ENCODE measurements around the gene CCSER1. TPM values are rescaled to one million over a fixed set of nuclear protein-coding genes. Genes with fewer than 3 reads are reported as not detected.

CCSER1 gene
- total and polyA plus RNA-seq, 2 of the 8 experiments (the other 6 are each of a cell fraction or from before 2014, with no cell fraction given) = 0.26 to 0.84 TPM

DNA sequence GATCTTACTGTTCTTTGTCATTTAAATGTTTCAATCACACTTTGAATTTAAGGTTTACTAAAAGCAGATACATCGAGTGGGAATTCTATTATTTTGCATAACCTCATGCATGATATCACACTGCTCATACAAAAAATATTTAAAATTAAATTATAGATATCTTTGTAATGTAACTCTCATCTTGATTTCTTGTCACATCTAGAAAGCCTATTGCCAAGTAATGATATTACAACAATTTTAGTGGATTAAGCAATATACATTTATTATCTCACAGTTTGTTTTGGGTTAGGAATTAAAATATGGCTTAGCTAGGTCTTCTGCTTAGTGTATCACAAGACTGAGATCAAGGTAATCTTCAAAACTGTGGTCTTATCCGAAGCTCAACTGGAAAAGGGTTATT lies 865.0 kb downstream of the CCSER1 start (continued):
- TF ChIP-seq, protein P1, sequence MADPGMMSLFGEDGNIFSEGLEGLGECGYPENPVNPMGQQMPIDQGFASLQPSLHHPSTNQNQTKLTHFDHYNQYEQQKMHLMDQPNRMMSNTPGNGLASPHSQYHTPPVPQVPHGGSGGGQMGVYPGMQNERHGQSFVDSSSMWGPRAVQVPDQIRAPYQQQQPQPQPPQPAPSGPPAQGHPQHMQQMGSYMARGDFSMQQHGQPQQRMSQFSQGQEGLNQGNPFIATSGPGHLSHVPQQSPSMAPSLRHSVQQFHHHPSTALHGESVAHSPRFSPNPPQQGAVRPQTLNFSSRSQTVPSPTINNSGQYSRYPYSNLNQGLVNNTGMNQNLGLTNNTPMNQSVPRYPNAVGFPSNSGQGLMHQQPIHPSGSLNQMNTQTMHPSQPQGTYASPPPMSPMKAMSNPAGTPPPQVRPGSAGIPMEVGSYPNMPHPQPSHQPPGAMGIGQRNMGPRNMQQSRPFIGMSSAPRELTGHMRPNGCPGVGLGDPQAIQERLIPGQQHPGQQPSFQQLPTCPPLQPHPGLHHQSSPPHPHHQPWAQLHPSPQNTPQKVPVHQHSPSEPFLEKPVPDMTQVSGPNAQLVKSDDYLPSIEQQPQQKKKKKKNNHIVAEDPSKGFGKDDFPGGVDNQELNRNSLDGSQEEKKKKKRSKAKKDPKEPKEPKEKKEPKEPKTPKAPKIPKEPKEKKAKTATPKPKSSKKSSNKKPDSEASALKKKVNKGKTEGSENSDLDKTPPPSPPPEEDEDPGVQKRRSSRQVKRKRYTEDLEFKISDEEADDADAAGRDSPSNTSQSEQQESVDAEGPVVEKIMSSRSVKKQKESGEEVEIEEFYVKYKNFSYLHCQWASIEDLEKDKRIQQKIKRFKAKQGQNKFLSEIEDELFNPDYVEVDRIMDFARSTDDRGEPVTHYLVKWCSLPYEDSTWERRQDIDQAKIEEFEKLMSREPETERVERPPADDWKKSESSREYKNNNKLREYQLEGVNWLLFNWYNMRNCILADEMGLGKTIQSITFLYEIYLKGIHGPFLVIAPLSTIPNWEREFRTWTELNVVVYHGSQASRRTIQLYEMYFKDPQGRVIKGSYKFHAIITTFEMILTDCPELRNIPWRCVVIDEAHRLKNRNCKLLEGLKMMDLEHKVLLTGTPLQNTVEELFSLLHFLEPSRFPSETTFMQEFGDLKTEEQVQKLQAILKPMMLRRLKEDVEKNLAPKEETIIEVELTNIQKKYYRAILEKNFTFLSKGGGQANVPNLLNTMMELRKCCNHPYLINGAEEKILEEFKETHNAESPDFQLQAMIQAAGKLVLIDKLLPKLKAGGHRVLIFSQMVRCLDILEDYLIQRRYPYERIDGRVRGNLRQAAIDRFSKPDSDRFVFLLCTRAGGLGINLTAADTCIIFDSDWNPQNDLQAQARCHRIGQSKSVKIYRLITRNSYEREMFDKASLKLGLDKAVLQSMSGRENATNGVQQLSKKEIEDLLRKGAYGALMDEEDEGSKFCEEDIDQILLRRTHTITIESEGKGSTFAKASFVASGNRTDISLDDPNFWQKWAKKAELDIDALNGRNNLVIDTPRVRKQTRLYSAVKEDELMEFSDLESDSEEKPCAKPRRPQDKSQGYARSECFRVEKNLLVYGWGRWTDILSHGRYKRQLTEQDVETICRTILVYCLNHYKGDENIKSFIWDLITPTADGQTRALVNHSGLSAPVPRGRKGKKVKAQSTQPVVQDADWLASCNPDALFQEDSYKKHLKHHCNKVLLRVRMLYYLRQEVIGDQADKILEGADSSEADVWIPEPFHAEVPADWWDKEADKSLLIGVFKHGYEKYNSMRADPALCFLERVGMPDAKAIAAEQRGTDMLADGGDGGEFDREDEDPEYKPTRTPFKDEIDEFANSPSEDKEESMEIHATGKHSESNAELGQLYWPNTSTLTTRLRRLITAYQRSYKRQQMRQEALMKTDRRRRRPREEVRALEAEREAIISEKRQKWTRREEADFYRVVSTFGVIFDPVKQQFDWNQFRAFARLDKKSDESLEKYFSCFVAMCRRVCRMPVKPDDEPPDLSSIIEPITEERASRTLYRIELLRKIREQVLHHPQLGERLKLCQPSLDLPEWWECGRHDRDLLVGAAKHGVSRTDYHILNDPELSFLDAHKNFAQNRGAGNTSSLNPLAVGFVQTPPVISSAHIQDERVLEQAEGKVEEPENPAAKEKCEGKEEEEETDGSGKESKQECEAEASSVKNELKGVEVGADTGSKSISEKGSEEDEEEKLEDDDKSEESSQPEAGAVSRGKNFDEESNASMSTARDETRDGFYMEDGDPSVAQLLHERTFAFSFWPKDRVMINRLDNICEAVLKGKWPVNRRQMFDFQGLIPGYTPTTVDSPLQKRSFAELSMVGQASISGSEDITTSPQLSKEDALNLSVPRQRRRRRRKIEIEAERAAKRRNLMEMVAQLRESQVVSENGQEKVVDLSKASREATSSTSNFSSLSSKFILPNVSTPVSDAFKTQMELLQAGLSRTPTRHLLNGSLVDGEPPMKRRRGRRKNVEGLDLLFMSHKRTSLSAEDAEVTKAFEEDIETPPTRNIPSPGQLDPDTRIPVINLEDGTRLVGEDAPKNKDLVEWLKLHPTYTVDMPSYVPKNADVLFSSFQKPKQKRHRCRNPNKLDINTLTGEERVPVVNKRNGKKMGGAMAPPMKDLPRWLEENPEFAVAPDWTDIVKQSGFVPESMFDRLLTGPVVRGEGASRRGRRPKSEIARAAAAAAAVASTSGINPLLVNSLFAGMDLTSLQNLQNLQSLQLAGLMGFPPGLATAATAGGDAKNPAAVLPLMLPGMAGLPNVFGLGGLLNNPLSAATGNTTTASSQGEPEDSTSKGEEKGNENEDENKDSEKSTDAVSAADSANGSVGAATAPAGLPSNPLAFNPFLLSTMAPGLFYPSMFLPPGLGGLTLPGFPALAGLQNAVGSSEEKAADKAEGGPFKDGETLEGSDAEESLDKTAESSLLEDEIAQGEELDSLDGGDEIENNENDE (IDR thresholded peaks at IDR 0.05; ENCODE audit: insufficient replicate concordance, low read length) = no peak
- TF ChIP-seq TBP (IDR thresholded peaks at IDR 0.05; ENCODE audit: low read depth, low read length) (no peak), CHD1 (IDR thresholded peaks at IDR 0.05; ENCODE audit: low read depth, low read length) (no peak), HDAC2 (IDR thresholded peaks at IDR 0.05; ENCODE audit: borderline replicate concordance in 1 of 2, low read depth in 2 of 2, low read length in 2 of 2) (no peak), SRF (IDR thresholded peaks at IDR 0.05; ENCODE audit: low read depth, low read length) (no peak), NANOG (IDR thresholded peaks at IDR 0.05; ENCODE audit: insufficient read depth, low read depth, low read length, poor library complexity, severe bottlenecking) (no peak), POLR2A (IDR thresholded peaks at IDR 0.05; ENCODE audit: control extremely low read depth in 1 of 2, low read depth in 2 of 2, low read length in 2 of 2) (no peak), KDM1A (IDR thresholded peaks at IDR 0.05; ENCODE audit: borderline replicate concordance, low read length) (no peak)
